Astrocyte of the cerebellum (primary cell): Measurements from ENCODE around the gene BRD9.

Experiments used
- DNase-seq: peaks from one replicate; pipeline ENCODE4 v3.0.0-alpha.2; 2011; ENCODE audit warnings: low read depth
- H3K4me3 ChIP-seq: 2 replicates; pipeline ENCODE4 v1.5.1; 2011; ENCODE audit warnings: mild to moderate bottlenecking, low read depth, low read length, moderate library complexity
- CTCF ChIP-seq: IDR thresholded peaks from 2 replicates; pipeline ENCODE4 v1.5.1; 2012; ENCODE audit warnings: low read length, low read depth, moderate library complexity, mild to moderate bottlenecking; ENCODE audit errors: missing control alignments
- in situ Hi-C: cut with HindIII; loops from 2 replicates; pipeline ENCODE4 v1.10.0; 2017; ENCODE audit warnings: low sequenced_read_pairs

BRD9 gene

DNA sequence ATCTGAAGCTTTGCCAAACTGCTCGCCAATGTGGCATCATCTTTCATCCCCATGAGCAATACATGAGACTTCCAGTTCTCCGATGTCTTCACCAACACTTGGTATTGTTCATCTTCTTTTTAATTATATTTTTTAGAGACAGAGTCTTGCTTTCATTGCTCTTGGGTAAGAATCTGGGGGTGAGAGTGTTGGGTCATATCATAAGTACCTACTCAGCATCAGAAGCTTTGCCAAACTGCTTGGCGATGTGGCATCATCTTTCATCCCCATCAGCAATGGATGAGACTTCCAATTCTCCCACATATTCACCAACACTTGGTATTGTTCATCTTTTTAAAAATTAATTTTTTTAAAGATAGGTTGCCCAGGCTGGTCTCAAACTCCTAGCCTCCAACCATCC is 77.2 kb downstream of the BRD9 start:
- no peak for DNase-seq
- H3K4me3 ChIP-seq = no peak overlapping the region
- in situ Hi-C loops = no loop called here
- TF ChIP-seq CTCF = no peak
